ENCODE measurements around the gene SLMAP. TPM values are rescaled to one million over a fixed set of nuclear protein-coding genes. Genes with fewer than 3 reads are reported as not detected.

SLMAP gene
- total and polyA plus RNA-seq, 2 of the 13 experiments (the other 11 are each of a cell fraction or from before 2014, with no cell fraction given), result 24.0 to 48.3 TPM

DNA sequence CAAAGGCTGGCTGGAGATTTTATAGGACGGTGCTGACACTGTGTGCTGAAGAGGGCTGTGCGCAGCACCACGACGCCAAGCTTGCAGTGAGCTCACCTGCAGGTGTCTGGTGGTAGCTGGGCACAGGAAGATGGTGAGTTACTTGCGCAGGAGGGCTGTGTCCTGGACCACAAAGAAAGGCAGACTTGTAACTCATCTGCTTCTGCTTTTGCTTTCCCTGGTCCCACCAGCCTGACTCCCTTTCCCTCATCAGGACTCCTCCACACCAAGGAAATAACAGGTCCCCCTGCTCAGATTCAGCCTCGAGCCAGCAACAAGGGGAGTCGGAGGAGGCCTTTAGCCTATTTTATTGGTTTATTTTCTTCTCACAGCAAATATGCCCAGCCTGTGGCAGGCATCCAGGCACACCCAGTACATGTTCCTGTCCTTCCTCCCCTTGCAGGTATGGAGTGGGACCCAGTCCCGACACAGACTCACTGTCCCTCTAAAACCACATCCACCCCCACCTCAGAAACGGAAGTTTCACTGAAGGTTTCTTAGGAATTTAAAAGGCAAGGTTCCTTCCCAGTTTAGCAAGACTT is 216.5 kb downstream of the SLMAP start (continued):
- TF ChIP-seq SKIL (CRISPR knock-in tag; IDR thresholded peaks at IDR 0.05; ENCODE audit: borderline replicate concordance) (no peak), PRDM10 (CRISPR knock-in tag; IDR thresholded peaks at IDR 0.05; ENCODE audit: low read depth) (no peak), KDM5A (IDR thresholded peaks at IDR 0.05; ENCODE audit: borderline replicate concordance, low read length) (no peak), RBAK (CRISPR knock-in tag; IDR thresholded peaks at IDR 0.05) (no peak), ZNF17 (CRISPR knock-in tag; IDR thresholded peaks at IDR 0.05) (no peak), AHR (CRISPR knock-in tag; IDR thresholded peaks at IDR 0.05) (no peak), SRSF1 (optimal IDR thresholded peaks at IDR 0.05; ENCODE audit: low read depth, low read length) (no peak), CEBPG (CRISPR knock-in tag; IDR thresholded peaks at IDR 0.05) (no peak)
- TF ChIP-seq, protein P1, sequence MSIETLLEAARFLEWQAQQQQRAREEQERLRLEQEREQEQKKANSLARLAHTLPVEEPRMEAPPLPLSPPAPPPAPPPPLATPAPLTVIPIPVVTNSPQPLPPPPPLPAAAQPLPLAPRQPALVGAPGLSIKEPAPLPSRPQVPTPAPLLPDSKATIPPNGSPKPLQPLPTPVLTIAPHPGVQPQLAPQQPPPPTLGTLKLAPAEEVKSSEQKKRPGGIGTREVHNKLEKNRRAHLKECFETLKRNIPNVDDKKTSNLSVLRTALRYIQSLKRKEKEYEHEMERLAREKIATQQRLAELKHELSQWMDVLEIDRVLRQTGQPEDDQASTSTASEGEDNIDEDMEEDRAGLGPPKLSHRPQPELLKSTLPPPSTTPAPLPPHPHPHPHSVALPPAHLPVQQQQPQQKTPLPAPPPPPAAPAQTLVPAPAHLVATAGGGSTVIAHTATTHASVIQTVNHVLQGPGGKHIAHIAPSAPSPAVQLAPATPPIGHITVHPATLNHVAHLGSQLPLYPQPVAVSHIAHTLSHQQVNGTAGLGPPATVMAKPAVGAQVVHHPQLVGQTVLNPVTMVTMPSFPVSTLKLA (IDR thresholded peaks at IDR 0.05), result no peak
